ENCODE measurements around the gene COL28A1.

- TF ChIP-seq SRF (IDR thresholded peaks at IDR 0.05; ENCODE audit: low read depth, low read length) (no peak), BRCA1 (CRISPR knock-in tag; IDR thresholded peaks at IDR 0.05) (no peak), ZNF10 (CRISPR knock-in tag; IDR thresholded peaks at IDR 0.05; ENCODE audit: borderline replicate concordance, low read depth) (no peak), ZNF432 (CRISPR knock-in tag; IDR thresholded peaks at IDR 0.05; ENCODE audit: borderline replicate concordance) (no peak), CTCF (CRISPR knock-in tag; IDR thresholded peaks at IDR 0.05) (no peak)
These were observed 119.4 kb downstream of the COL28A1 start for GRCh38 chr7:7416031-7416858.

Measured in HepG2 (cell line).